ENCODE measurements around the gene MACROD2.

The MACROD2 gene

DNA sequence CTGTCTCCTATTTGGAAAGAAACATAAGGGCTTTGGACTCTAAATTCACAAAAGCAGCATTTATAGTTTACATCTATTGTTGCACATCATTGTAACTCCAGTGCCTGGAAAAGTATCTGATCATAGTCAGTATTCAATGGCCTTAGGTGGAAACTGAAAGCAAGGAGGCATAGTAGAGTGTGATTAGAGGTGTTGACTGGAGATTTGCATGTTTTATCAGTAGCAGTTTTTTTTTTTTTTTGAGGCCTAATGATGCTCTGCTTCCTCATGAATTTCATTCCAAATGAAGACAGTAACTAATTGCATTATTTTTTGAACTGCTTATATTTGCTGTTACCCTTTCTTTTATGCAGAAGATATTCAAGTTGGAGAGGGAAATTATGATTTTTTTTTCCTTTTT lies 555.3 kb downstream of the MACROD2 start:
- DNase-seq: no peak

GRCh38 chr20:14553774-14554534 lies 558.6 kb downstream of the MACROD2 start:
- no peak for DNase-seq

DNA sequence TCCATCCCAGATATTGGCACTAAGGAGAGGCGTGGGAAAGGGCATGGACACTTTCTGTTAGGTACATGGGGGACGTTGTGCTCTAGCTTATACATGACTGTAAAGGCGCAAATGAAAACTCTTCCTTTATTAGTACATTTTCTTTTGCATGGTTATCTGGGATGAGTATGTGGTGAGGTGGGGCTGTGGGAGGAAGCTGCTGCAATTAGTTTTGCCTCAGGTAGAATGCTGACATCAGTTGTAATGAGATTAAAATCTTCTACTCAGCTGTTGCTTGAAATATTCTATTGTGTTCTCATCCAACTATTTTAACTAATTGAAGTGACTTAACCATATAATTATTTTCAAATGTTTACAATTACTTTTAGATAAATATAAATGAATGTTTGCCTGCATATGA lies 560.4 kb downstream of the MACROD2 start:
- DNase-seq: no peak

- no peak for DNase-seq
These were observed 560.9 kb downstream of the MACROD2 start for GRCh38 chr20:14556206-14556605.

DNA sequence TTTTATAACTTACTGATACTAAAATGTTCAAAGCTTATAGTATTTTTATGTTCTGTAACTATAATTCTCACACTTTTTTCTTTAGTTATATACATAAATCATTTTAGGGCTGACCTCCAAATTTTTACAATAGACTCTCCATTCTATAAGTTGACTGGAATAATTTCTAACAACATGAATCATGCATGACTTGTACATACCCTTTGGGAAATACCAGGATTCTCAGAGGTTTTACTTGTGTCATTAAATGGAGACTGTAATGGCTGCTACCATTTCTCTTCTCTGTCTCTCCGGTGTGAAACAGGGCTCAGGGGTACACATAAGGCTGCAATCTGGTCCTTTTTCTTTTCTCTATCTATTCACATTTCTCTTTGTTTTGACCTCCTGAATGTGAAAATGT lies 564.3 kb downstream of the MACROD2 start:
- DNase-seq: no peak

DNA sequence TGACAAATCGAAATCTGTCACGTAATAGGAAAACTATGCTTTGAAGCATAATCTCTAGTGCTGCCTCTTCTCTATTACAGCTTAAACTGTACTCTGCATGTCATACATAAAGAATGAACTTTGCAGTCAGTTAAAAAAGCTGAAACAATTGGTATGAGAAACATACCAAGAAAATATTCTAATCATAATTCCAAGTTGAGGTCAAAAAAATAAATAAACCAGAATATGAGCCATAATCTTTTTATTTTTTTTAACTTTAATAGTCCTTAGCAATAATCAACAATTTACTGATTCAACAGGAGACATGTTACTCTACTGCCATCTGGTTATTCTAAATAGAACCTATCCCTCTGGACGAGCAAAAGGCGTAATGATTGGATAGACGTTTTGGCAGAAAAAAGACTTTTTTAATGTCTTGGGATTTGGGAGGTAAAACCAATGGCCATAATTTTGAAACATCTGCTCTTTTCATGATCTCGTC lies 566.5 kb downstream of the MACROD2 start:
- DNase-seq: no peak

- no peak for DNase-seq
These were observed 567.7 kb downstream of the MACROD2 start for GRCh38 chr20:14562981-14563380.

DNA sequence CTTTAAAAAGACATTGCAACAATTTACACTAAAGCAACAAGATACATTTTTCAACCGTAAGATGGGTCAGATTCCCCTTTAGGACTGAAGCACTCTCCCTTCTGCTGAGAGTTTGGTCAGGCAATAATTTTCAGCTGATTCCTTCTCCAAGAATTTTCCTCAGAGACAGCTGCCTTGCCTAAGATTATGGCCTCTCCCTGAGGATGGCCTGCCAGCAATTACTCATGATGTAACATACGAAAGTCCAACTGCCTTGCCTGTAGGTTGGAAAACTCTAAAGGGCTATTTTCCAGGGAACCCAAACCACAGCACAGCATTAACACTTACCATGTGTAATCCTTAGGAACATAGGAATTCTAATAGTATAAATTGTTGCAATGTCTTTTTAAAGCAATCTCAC lies 571.2 kb downstream of the MACROD2 start:
- no peak for DNase-seq

DNA sequence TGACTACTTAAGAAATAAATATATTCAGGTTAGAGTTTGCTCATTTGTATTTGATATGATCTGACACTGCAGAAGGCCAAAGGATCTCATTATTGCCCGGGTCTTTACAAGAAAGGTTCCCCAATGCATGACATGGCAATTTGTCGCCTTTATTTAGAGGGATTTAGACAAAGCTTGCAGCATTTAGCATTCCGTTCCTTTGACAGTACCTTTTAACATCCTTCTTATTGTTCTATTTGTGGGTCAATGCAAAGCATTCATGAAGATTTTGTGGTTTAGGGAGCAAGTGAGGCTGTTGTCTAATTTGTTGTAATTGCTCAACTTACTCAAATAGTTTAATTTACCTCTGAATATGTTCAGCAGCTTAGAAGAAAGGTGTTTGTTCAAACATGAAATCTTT lies 572.9 kb downstream of the MACROD2 start:
- no peak for DNase-seq

GRCh38 chr20:14568701-14569100 lies 573.4 kb downstream of the MACROD2 start:
- DNase-seq: no peak

GRCh38 chr20:14569641-14570040 lies 574.3 kb downstream of the MACROD2 start:
- DNase-seq: no peak

- DNase-seq: no peak
These were observed 575.5 kb downstream of the MACROD2 start for GRCh38 chr20:14570811-14571210.

DNA sequence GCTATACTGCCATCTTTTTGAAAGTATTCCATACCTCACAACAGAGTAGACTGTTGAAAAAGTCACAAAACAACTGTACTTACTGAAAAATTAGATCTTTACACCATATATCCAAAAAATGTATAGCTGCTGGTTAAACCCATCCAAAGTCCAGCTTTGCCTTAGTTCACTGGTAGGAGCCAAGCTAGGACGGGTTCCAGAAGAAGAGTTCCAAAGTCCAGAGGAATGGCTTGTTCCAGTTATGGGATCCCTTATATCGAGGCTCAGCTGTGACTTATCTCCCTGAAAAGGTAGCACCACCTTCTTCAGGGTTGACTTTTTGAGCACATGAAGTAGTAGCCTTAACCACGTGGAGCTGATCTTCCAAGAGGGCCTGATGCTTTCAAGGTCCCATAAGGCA lies 578.4 kb downstream of the MACROD2 start:
- no peak for DNase-seq

DNA sequence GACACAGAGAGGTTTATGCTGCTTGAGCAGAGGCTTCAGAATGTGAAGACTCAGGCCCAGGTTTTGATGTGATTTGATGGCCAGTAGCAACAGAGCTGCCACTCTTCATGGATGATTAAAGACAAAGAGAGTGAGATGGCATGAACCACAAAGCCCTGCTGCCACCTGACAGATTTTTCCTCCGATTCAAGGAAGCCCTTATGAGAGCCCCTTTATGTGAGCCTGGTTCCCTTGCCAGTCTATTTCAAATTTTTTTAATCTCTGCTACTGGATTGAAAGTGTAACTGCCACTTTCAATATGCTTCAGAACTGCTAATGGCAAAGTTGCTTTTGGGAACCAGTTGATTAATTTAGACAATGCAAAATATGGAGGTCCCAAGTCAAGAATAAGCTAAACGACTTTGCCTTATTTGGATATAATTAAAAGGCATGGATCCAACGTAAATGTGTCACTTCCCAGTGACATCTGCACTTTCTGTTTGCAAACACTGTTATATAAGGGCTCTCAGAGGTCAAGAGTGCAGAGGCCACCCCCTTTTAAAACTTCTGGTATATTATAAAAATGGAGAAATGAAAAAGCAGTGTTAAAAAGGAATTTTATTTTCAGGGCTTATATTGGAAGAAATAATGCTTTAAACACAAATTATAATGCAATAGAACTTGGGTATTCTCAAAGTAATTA lies 581.0 kb downstream of the MACROD2 start:
- no peak for DNase-seq

DNA sequence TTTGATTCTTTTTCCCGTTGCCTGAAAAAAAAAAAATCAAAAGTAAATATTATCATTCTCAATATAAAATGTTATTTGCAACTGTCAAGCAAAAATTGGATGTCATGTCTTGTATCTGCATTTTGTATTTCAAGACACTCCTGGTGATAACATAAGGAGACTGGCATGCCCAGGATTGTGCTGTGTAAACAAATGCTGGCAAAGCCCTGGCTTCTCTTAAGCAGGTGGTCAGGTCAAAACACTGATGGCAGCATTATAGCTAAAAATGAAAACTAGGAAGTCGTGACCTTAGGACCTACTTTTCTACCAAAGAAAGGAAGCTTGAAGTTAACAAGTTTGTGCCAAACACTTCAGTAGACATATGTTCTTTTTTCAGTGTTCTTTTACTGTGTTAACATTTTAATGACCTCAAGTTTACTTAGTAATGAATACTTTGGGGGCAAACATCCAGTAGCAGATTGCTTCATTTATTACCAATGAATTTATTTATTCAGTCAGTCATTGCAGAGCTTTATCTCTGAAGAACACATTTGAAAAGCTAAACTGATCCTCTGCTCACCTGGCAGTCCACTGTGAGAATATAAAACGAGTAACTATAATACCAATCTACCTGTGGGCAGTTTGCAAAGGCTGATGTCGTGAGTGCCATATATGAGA lies 585.2 kb downstream of the MACROD2 start:
- DNase-seq: no peak

- DNase-seq: no peak
These were observed 586.4 kb downstream of the MACROD2 start for GRCh38 chr20:14581731-14582130.

GRCh38 chr20:14582855-14583254 lies 587.5 kb downstream of the MACROD2 start:
- DNase-seq: no peak

- DNase-seq: no peak
These were observed 588.1 kb downstream of the MACROD2 start for GRCh38 chr20:14583413-14583812.

DNA sequence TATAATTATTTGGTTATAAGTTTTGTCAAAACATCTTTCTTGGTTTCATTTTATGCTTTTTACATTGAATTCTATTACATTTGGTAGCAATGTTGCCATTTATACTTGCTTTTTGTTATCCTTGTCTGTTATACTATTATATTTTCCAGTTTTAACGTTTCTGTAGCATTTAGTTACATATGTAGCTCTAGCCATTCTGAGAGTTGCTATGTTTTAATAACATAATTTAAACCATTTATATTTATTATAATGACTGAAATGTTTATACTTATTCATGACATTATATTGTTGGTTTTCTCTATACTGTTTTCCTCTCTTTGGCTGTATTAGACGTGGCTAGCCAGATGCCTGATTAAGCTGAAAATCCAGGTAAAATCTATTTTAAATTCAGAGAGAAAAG lies 594.1 kb downstream of the MACROD2 start:
- no peak for DNase-seq

- no peak for DNase-seq
These were observed 599.7 kb downstream of the MACROD2 start for GRCh38 chr20:14595051-14595450.

DNA sequence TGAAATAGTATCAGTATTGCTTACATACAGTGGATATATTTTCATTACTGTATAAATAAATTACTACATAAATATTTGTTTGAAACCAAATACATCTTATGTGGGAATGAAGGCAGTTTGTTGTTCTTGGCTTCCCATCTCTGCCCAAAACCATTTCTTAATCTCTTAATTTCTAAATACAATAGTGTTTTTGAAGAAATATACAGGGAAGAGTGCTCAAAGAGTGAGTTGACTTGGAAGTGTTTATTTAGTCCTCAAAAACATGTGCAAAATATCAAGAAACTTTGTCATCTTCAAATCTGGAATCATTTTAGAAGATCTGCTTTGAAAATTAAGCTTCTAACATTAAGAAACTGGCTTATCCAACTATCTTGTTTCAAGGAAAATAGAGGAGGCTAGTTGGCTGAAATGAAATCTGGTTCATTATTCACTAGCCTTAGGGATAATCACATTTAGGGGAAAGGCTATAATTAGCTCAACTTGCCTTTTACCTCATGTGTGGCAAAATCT lies 601.9 kb downstream of the MACROD2 start:
- no peak for DNase-seq

GRCh38 chr20:14599613-14600012 lies 604.3 kb downstream of the MACROD2 start:
- DNase-seq: no peak

- no peak for DNase-seq
These were observed 605.2 kb downstream of the MACROD2 start for GRCh38 chr20:14600527-14600926.

GRCh38 chr20:14604143-14604542 lies 608.8 kb downstream of the MACROD2 start:
- DNase-seq: no peak
